GM21360 (cell line): Measurements from ENCODE around the gene TNFRSF8.

Source experiments
- ATAC-seq: cut with Tn5 transposase; IDR thresholded peaks from one replicate; pipeline ENCODE4 v1.9.1; 2021; ENCODE audit warnings: mild to moderate bottlenecking, moderate library complexity; ENCODE audit not compliant: unreplicated experiment

The TNFRSF8 gene

GRCh38 chr1:12059722-12060464 is 3.2 kb upstream of the TNFRSF8 start:
- ATAC-seq, result no peak

GRCh38 chr1:12060500-12060899 is 2.6 kb upstream of the TNFRSF8 start:
- ATAC-seq, result no peak

DNA sequence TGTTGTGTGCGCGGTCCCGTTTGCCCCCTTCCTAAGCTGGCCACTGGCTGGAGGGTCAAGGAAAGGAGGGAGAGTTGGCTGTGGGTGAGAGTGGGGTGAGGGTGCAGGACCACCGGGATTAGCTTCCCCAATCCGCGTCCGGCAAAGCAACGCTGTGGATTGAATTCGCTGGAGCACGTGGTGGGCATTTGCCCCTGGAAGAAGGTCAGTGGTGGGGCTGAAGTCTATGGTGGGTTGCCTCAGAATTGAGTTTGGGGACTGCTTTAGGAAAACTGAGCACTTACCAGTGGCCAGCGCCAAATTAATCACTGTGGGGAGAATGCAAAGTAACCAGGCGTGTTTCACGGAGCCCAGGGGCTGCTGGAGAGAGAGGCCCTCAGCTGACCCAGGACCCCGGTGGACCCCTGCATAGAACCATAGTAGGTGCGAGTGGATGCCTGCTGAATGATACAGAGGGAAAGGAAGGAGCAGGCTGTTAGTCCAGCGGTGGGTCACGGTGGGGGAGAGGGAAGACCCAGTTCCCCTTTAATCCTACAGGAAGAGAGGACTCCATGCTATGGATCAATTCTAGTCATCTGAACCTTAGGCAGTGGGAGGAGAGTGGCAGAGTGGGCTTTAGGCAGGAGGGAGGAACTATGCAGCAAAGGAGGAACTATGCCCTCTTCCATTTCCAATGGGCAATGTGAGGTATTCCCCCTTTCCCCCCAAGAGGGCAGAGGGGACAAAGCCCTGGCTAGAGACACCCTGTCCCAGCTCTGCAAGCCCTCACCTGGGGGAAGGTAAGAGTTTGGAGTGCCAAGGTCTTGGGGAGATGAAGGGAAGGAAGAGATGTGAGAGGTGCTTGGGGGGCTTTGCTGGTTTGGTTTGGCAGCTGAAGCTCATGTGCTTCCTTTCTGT is 1.2 kb downstream of the TNFRSF8 start:
- no peak for ATAC-seq

DNA sequence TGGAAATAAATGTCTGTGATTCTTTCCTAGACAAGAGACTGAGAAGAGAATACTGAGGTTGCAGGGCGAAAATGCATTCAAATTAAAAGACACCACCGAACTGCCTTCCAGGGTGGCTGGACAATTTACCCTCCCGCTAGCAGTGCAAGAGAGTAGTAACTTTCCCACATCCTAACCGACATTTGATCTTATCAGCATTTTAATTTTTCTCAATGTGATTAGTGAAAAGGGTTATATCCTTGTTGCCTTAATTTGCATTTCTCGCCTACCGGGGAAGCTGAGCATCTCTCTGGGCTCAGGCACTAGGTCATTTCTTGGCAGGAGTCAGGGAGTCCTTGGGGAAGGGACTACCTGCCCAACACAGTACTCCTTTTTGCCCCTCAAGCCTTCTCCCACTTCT is 2.8 kb downstream of the TNFRSF8 start:
- no peak for ATAC-seq

DNA sequence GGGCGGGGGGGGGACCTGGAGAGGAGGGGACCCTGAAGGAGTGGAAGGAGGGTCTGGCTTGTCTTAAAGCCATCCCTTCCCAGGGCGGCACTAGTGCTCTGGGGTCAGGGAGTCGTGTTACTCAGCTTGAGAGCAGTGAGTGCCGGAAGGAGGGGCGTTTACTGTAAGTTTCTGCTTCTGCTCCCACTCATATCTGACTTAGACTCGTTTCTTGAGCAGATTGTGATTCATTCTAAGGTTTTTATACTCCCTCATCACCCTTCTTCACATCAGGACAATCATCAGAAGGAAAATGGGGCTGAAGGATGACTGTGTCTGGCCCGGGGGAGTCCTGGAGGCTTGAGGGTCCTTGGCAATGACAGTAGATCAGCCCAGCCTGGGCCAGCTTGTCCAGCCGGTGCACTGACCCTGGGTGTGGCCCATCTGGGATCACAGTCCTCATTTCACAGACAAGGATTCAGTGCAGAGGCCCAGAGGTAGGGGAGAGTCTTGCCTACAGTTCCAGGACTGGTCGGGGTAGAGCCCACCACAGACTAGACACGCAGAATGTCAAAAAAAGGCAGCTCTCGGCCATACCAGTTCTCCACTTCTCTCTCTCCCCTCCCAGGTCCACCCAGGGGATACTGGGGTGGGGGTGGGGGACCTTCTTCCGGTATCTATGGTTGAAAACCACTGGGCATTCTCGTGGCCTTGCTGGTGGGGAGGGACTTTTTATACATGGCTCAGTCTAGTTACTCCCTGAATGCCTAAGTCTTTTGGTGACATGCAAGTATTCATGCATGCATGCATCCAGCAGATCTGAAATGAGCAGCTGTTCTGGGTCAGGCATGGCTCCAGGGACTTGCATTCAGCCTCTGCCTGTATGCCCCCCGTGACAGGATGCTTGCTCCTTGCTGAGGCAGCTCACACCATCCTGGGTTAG is 5.1 kb downstream of the TNFRSF8 start:
- ATAC-seq, result no peak

DNA sequence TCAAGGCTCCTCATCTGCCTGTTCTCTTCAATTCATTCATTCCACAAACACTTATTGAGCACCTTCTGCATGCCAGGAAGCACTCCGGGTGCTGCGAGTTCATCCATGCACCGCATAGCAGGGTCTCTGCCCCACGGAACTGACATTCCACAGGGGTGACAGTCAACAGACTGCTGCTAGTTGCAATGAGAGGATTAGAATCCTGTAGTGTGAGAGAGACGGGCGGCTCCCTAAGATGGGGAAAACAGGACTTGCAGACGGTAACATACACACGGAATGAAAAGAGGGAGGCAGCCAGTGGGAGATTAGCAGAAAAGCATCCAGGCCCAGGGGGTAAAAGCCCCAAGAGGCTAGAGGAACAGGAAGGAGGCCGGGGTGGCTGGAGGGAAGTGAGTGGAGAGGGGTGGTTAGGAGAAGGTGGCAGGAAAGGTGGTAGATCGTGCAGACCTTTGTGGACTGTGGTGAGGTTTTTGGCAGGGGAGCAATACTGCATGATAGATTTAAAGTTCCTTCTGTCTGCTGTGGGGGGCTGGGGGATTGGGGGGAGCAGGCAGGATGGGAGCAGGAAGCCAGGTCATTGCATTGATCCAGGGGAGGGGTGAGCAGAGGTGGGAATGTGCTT is 6.6 kb downstream of the TNFRSF8 start:
- ATAC-seq, result no peak

DNA sequence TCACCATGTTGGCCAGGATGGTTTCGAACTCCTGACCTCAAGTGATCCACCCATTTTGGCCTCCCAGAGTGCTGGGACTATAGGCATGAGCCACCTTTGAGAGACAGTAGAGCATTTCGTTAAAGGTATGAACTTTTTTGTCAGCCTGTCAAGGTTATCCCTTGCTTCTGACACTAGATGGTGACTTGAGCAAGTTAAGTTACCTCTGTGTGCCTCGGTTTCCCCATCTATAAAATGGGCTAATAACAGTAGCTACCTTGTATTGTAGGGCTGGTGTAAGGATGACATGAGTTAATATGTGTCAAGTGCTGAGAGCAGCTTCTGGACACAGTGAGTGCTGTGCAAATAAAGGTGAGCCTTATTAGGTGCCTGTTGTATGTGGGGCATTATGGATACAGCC is 8.8 kb downstream of the TNFRSF8 start:
- ATAC-seq, result no peak

DNA sequence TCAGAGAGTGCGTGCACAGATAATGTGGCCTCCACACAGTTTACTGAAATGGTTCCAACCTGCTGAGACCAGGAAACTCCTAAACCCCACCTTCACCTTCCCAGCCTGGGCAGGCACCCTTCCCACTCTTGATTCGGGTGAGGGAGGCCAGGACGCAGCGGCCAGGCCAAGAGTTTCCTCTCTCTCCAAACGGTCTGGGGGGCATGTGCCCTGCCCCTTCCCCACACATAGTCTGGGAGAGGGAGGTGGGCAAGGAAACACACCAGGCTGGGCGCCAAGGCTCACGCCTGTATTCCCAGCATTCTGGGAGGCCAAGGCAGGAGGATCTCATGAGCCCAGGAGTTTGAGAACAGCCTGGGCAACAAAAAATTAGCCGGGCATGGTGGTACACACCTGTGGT is 9.6 kb downstream of the TNFRSF8 start:
- ATAC-seq, result no peak

DNA sequence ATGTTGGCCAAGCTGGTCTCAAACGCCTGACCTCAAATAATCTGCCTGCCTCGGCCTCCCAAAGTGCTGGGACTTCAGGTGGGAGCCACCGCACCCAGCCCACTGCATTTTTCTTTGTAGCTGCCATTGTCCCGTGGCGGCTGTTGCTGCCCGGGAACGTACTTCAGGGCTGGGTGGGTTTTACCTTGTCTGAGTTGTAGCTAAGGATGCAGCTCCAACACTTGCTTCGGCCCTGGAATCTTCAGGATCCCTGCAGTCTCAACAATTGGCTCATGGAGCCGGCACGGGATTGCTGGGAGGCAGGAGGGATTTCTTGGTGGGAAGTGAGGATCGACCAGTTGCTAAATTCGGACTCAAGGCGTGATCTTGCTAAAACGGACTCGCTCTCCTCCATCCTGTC is 10.7 kb downstream of the TNFRSF8 start:
- no peak for ATAC-seq

GRCh38 chr1:12075195-12076114 is 12.4 kb downstream of the TNFRSF8 start:
- no peak for ATAC-seq

GRCh38 chr1:12076425-12077005 is 13.4 kb downstream of the TNFRSF8 start:
- ATAC-seq, result no peak

DNA sequence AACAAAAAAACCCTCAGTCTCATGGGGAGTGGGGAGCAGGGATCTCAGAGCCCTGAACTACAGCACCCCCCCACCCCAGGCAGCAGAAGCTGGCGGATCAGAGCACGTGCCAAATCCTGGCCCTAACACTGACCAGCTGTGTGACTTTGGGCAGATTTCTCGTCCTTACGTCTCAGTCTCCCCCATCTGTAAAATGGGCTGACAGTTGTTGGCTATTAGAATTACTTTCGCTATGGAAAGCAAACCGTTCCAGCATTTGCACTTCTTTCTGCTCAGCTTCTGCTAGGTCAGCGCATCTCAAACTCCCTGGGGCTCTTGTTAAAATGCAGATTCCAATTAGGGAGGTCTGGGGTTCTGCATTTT is 15.5 kb downstream of the TNFRSF8 start:
- ATAC-seq, result peak; percentile 10

- ATAC-seq, result peak; percentile 55
Measured at GRCh38 chr1:12078938-12079861, 16.1 kb downstream of the TNFRSF8 start.

DNA sequence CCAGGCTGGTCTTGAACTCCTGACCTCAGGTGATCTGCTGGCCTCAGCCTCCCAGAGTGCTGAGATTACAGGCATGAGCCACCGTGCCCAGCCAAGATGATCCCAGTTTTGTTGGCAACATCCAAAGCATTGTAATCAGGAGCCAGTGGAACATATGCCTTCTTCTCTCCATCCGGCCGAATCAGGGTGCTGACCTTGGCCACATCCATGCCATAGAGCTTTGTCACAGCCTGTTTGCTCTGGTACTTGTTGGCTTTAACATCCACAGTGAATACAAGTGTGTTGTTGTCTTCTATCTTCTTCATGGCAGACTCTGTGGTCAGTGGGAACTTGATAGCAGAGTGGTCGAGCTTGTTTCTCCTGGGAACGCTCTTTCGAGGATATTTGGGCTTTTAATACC is 17.1 kb downstream of the TNFRSF8 start:
- ATAC-seq, result no peak

DNA sequence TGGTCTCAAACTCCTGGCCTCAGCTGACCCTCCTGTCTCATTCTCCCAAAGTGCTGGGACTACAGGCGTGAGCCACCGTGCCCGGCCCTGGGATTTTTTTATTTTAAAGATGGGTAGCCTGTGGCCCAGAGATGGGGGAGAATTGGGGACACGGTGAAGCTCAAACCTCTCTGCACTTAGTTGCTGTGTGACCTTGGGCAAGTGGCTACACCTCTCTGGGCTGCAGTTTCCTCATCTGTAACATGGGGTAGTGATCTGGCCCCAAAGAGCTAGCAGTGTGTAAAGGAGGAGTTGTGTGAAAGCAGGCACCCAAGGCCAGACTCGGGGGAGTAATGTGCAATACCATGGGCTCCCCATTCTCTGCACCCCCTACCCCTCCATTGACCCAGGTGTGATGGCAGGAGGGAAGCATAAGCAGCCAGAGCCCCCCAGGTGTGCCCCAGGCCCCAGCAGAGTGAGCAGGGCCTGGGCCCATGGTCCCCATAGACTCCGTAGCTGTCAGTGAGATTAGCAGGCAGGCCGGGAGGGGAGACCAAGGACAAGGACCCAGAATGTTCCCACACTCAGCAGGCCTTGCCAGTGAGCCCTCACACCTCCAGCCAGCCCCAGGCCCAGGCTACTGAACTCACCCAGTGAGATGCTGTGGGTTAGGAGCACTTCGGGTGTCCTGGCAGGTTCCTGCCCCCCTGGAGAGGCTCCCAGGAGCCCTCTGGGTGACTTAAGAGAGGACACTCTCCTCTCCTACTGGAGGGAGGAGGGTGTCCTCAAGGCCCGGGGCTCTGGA is 17.9 kb downstream of the TNFRSF8 start:
- no peak for ATAC-seq

DNA sequence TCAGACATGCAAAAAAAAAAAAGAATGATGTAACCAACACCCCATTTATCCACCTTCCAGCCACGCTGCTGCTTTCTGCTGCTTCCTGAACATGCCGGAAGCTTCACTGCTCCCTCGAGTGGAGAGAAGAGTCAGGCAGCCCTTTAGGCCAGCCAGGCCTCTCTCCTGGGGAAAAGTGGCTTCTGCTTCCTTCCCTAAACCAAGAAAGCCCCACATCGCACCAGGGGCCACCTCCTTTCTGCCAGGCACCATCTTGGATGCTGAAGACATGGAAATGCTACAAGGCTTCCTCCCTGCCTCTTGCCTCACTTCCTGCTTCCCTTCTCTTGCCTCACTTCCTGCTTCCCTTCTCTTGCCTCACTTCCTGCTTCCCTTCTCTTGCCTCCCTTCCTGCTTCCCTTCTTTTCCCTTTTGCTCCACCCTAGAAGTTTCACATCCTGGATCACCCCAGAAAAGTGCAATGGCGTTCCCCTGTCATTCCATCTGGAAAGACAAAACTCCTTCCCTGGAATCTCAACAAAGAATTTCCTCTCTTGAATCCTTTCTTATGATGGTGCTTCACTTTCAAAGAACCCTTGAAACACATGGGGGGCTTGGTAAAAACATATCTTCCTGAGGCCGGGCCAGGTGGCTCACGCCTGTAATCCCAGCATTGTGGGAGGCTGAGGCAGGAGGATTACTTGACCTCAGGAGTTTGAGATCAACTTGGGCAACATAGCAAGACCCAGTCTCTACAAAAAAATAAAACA is 18.7 kb downstream of the TNFRSF8 start:
- no peak for ATAC-seq

- no peak for ATAC-seq
Measured at GRCh38 chr1:12082988-12083387, 19.9 kb downstream of the TNFRSF8 start.
